ENCODE data around the gene E2F4.

E2F4 gene

GRCh38 chr16:67176662-67177061 is 15.3 kb upstream of the E2F4 start:
- DNase-seq, result no peak

GRCh38 chr16:67177743-67178699 is 13.9 kb upstream of the E2F4 start:
- DNase-seq, result no peak

GRCh38 chr16:67179421-67180080 is 12.4 kb upstream of the E2F4 start:
- DNase-seq, result no peak

- no peak for DNase-seq
Observed at GRCh38 chr16:67180166-67180565, 11.8 kb upstream of the E2F4 start.

- no peak for DNase-seq
Observed at GRCh38 chr16:67181346-67181745, 10.6 kb upstream of the E2F4 start.

GRCh38 chr16:67182288-67182687 is 9.7 kb upstream of the E2F4 start:
- no peak for DNase-seq

GRCh38 chr16:67183284-67183626 is 8.7 kb upstream of the E2F4 start:
- no peak for DNase-seq

GRCh38 chr16:67183627-67184452 is 8.1 kb upstream of the E2F4 start, which contains the start of gene MATCAP1:
MATCAP1 (minus strand) TSS chr16:67183963; CDS start chr16:67180610, 3,353 bp downstream.
- peak; percentile 93 to 98 for DNase-seq

GRCh38 chr16:67184453-67184994 is 7.4 kb upstream of the E2F4 start:
- no peak for DNase-seq

GRCh38 chr16:67184995-67185650 is 6.8 kb upstream of the E2F4 start:
- peak; percentile 51 to 78 for DNase-seq

GRCh38 chr16:67185651-67186134 is 6.3 kb upstream of the E2F4 start:
- no peak for DNase-seq

- DNase-seq, result no peak
Observed at GRCh38 chr16:67186550-67186950, 5.4 kb upstream of the E2F4 start.

- DNase-seq, result no peak
Observed at GRCh38 chr16:67187175-67187890, 4.6 kb upstream of the E2F4 start.

- no peak for DNase-seq
Observed at GRCh38 chr16:67188323-67188722, 3.6 kb upstream of the E2F4 start.

- no peak for DNase-seq
Observed at GRCh38 chr16:67188798-67189197, 3.2 kb upstream of the E2F4 start.

GRCh38 chr16:67190041-67190440 is 1.9 kb upstream of the E2F4 start, which contains the start of gene EXOC3L1:
EXOC3L1 (minus strand) TSS chr16:67190136; CDS start chr16:67189676, 460 bp downstream.
- no peak for DNase-seq

- DNase-seq, result no peak
Observed at GRCh38 chr16:67190448-67191399, 1.2 kb upstream of the E2F4 start.

- no peak for DNase-seq
Observed at GRCh38 chr16:67191411-67191994, 452 bp upstream of the E2F4 start.

- DNase-seq, result no peak
Observed at GRCh38 chr16:67192781-67193361, 916 bp downstream of the E2F4 start.
